HG02884 (cell line): Measurements from ENCODE around the gene NFILZ.

Experiments
- ATAC-seq: cut with Tn5 transposase; IDR thresholded peaks from one replicate; pipeline ENCODE4 v1.9.1; 2021; ENCODE audit warnings: mild to moderate bottlenecking, moderate library complexity; ENCODE audit not compliant: unreplicated experiment

Gene NFILZ

GRCh38 chr19:8641221-8641907, 10.9 kb downstream of the NFILZ start:
- ATAC-seq, result no peak

DNA sequence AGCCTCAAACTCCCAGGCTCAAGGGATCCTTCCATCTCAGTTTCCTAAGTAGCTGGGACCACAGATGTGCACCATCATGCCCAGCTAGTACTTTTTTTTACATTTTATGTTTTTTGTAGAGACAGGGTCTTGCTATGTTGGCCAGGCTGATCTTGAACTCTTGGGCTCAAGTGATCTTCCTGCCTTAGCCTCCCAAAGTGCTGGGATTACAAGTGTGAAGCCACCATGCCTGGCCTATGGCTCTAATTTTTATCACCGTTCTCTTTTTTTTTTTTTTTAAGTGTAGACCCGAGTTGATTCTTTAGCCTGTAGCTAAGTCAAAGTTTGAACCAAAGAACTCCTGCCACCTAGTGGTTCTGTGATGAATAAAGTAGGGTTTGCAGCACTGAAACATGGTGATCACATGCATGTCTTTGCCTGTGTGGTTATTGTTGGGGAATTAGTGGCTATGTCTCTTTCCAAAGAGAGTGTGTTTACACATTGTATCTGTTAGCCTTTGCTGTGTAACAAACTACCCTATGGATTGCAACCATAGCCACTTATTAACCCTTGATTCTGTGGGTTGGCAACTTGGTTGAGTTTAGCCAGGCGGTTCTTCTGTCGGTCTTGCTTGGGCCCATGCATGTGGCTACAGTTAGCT, 11.6 kb downstream of the NFILZ start:
- ATAC-seq, result no peak

GRCh38 chr19:8642561-8642960, 12.1 kb downstream of the NFILZ start:
- no peak for ATAC-seq

DNA sequence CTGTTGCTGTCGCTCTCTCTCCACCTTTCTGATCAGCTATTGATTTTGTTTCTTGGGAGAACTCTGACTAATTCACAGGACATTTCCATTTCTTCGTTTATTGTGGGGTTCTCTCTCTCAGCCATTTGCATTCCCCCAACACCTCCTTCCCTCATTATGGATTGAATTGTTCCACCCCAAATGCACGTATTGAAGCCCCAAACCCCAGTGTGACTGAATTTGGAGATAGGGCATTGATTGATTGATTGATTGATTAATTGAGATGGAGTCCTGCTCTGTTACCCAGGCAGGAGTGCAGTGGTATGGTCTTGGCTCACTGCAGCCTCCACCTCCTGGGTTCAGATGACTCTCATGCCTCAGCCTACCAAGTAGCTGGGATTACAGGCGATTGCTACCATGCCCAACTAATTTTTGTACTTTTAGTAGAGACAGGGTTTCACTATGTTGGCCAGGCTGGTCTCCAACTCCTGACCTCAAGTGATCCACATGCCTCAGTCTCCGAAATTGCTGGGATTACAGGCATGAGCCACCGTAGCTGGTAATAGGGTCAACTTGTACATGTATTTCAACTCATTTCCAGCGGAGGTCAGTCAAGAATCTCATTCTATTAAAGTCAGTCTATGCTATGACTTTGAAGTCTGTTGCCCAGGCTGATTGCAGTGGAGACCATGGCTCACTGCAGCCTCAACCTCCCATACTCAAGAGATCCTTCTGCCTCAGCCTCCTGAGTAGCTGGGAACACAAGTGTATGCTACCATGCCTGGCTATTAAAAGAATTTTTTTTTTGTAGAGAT, 13.6 kb downstream of the NFILZ start:
- ATAC-seq, result no peak

DNA sequence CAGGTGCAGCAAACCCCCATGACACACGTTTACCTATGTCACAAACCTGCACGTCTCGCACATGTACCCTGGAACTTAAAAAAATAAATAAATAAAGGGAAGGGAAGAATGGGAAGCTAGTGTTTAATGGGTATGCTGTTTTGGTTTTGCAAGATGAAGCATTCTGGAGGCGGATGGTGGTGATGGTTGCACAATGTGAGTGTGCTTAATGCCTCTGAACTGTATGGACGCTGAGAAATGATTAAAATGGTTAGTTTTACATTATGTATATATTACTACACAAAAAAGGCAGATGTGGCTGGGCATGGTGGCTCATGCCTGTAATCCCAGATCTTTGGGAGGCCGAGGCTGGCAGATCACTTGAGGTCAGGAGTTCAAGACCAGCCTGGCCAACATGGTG, 17.8 kb downstream of the NFILZ start:
- no peak for ATAC-seq

DNA sequence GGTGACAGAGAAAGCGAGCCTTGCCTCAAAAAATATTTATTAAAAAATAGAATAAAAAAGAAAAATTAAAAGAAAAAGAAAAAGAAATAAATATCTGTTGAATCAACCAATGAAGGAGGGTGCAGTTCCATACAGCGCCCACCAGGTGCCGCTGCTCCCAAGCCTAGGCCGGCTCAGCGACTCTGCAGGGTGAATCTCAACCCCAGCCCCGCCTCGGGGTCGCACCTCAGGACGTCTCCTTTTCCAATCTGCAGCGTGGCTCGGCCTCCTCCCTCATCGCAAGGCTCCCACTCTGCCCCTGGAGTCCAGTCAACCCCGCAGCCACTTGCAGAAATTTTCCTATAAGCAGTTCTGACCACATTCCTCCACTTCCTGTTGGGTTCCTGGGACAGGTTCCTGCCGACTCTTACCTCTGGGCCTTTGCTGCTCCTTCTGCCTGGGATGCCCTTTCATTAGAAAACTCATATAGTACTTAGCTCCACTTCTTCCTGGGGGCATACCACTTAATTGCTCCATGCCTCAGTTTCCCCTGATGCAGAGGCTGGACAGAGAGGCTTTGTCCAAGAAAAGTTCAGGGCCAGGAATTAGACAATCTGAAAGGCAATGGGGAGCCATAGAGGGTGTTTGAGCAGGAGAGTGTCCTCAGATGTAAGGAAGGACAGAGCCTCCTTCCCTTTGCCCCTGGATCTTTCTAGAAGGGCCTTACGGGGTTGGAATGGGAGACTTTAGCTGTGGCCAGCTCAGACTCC, 24.3 kb downstream of the NFILZ start:
- no peak for ATAC-seq

DNA sequence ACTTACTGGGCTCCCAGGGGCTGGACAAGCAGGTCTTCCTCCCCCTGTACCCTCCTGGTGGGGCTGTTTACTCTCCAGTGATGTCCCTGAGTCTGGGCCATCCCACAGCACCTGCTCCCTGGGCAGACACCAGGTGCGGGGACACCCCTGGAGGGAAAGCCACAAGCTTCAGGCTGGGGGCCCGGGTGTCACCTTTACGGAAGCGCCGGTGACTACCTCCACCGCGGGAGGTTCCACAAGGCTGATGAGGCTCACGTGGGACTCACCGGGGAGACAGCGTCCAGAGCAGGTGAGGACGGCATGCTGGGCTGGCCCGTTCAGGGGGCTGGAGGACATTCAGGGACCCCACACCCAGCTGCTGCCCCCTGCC, 24.9 kb downstream of the NFILZ start:
- no peak for ATAC-seq

DNA sequence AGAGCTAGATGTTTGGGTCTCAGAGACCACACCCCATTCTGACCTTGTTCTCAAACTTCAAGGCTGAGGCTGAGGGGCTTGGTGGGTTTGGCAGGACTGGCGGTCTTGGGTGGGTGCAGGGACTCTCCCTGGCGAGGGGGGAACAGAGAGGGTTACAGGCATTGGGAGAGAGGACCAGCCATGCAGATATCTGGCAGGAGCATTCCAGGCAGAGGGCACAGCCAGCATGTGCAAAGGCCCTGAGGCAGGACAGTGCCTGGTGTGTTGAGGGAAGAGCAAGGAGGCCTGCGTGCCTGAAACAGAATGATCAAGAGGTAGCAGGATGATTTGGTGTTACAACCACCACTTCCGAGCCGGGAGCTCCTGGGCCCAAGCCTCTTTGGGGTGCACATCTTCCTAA, 27.4 kb downstream of the NFILZ start:
- no peak for ATAC-seq

GRCh38 chr19:8659905-8660304, 29.5 kb downstream of the NFILZ start:
- no peak for ATAC-seq

GRCh38 chr19:8662263-8662662, 31.8 kb downstream of the NFILZ start:
- no peak for ATAC-seq

DNA sequence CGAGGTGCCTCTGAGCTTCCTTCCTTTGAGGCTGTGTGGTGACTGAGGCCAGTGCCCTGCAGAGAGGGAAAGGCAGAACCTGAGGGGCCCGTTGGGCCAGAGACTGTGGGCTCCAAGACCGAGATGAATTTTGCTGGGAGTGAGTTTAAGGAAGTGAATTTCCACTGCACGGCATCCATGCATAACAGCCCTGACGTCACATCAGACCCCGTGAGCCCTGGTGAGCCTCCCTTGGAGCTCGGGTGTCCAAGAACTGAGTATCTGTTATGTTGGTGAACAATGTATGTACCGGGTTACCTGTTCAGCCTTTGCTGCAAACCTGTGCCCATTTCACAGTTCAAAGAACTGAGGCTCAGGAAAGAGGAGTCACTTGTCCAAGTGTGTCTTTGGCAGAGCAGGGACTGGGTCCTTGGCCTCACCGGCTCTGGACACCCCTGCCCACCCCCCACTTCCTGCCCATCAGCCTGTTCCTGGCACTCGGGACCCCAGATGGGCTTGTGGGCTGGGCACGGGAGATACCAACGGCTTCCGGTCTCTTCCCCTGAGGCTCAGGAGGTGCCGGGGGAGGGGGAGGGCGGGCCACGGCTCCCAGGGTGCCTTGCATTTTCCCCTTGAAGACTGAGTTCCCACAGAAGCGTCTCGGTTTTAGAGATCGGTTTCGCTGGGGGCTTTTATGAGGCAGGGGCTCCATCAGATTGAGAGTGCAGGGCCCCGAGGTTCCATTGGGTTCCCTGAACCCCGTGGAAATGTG, 33.7 kb downstream of the NFILZ start:
- ATAC-seq, result no peak

GRCh38 chr19:8664671-8665057, 34.2 kb downstream of the NFILZ start:
- ATAC-seq, result no peak

GRCh38 chr19:8665468-8666213, 35.2 kb downstream of the NFILZ start:
- no peak for ATAC-seq

- no peak for ATAC-seq
Measured at GRCh38 chr19:8666814-8667405, 36.5 kb downstream of the NFILZ start.

GRCh38 chr19:8673276-8673891, 43.0 kb downstream of the NFILZ start:
- ATAC-seq, result no peak

DNA sequence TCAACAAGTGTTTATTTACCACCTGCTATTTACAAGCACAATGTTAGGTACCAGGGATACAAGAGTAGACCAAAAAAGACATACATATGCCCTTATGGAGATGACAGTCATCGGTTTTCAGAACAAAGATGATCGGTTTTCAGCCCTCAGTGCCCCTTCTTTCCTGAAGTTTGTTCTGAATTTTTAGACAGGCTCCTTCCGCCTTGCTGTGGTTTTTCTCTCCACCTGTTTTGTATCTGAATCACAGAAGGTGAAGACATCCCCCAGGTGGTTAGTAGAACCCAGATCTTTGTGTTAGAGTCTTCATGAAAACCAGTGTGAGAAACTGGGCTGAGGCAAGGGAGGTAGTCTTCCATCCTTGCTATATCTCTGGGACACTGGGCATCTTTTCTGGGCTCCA, 44.6 kb downstream of the NFILZ start:
- ATAC-seq, result no peak

DNA sequence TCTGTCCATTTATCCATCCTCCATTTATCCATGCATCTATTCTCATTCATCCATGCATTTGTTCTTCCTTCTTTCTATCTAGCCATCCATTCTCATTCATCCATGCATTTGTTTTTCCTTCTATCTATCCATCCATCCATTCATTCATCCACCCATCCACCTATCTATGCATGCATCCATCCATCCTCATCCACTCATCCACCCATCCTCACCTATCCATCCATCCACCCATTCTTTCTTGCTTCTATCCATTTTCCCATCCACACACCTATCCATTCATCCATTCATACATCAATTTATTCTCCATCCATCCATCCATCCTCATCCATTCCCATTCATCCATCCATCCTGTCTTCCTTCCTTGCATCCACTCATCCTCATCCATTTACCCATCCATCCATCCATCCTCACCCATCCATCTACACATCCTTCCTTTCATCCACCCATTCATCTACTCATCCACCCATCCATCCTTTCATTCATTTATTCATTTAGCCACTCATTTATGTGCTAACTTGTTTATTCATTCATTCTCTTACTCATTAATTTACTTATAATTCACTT, 47.9 kb downstream of the NFILZ start:
- no peak for ATAC-seq
